Left kidney (tissue), 2 donors: ENCODE measurements around the gene HIPK2. TPM values are rescaled to one million over a fixed set of nuclear protein-coding genes. Genes with fewer than 3 reads are reported as not detected.
A peak's percentile ranks its signal among the peaks of the same experiment; 100 is the strongest.
"Not testable (repeated sequence)": the region's sequence is repeated elsewhere in the genome, so short reads cannot be mapped to it uniquely, and the experiment has no call there.

ENCODE experiments used
- DNase-seq: peaks from one replicate; pipeline ENCODE4 v3.0.0-alpha.2; 2013
- polyA plus RNA-seq: library from polyadenylated mRNA; unstranded; fragments of 120-200 nt; gene quantifications from one replicate; pipeline ENCODE4 v1.2.1, GENCODE V29; 2013; ENCODE audit not compliant: insufficient read length

The HIPK2 gene
- polyA plus RNA-seq, 1 donor = 107 TPM

- no peak for DNase-seq
These were observed 158.5 kb downstream of the HIPK2 start for GRCh38 chr7:139619367-139619657.

DNA sequence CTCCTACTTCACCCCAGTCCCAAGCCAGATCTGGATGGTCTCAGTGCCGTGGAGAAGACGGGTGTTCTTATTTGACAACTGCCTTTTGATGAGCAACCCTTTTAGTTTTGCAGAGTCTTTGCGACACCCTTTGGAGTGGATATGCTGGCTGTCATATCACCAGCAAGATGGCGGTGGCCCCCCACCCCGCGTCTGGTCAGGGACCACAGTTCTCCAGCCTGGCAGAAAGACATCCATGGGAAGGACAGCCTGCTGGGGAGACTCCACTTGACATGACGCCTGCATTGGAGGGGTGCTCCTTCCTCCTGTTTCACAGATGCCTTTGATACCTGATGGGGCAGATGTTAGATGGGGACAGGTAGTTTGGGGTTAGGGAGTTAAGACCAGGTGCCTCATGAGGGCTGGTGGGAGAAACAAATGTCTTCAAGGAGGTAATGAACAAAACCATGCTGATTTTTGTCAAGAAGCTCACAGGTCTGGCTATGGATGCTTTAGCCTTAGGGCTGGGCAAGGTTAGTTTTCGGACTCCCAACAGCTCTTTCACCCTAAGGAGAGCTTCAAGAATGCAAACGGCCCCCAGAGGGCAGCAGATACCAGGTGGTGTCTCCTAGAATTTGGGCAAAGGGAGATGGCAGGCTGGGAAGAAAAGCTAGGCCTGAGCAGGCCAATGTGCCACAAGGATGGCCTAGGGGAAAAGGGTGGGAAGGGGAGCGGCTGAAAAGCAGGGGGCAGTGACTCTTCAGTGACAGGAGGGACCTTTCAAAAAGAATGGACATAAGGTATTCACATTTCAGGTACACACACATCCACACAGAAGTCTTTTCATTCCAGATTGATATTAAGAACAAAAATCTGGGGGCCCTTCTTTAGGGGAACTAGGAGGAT is 159.1 kb downstream of the HIPK2 start:
- DNase-seq = no peak

- DNase-seq = no peak
These were observed 160.7 kb downstream of the HIPK2 start for GRCh38 chr7:139617074-139617473.

DNA sequence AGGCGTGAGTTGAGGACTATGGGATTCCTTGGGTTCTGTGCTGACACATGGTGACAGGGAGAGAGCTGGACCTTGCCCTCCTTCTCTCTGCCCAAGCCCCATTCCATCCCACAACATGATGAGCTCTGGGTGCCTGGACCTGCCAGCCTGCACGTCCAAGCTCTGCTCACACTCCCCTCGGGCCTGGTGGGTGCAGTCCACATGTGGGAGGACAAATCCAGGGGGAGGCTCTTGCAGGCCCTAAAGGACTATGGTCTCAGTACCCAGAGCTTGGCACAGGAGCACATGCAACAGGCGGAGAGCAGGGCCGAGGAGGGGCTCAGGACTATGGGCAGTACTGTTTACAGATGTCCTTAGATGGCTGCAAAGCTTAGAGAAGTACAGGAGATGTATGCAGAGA is 162.9 kb downstream of the HIPK2 start:
- no peak for DNase-seq

GRCh38 chr7:139613971-139614411 is 163.8 kb downstream of the HIPK2 start:
- DNase-seq = no peak

DNA sequence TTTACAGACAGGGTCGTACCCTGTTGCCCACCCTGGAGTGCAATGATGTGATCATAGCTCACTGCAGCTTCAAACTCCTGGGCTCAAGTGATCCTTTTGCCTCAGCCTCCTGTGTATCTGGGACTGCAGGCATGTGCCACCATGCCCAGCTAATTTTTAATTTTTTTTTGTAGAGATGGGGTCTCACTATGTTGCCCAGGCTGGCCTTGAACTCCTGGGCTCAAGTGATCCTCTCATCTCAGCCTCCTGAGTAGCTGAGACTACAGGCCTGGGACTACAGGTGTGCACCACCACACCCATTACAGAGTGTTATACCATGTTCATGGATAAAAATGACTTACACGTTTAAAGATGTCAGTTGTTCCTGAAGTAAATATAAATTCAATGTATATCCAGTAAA is 166.2 kb downstream of the HIPK2 start:
- DNase-seq = not testable (repeated sequence)

DNA sequence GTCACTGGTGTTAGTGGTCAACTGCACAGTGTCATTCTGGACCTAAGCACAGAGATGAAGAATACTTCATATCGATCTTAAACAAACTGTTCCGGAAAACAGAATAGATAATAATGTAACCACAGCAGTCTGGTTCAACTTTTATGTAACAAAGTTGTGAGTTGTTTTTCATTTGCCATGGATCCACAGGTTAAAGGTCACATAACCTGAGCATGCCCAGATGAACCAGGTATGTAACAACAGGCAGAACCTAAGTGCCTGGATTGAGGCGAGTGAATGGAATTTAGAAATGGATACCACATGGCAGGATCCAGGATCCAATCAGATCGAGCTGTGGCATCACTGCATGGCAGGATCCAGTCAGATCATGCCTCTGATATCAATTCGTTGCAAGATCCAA is 167.2 kb downstream of the HIPK2 start:
- no peak for DNase-seq

DNA sequence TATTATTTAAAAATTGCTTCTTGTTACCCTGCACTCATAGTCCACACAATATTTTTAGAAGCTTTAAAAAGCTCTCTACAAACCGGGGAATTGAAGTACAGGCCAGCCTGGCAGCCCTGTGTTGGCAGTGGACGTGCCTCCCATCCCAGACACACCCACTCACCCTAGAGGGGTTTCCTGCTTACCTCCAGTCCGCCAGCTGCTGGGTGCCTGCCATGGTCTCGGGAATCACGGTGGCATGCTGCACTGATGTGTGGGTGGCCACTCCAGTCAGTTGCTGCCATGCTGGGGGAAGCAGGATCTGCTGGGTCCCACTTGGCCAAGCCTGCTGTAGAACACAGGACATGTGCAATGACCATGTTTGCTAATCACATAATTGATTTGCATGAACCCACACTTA is 173.9 kb downstream of the HIPK2 start:
- DNase-seq = no peak

DNA sequence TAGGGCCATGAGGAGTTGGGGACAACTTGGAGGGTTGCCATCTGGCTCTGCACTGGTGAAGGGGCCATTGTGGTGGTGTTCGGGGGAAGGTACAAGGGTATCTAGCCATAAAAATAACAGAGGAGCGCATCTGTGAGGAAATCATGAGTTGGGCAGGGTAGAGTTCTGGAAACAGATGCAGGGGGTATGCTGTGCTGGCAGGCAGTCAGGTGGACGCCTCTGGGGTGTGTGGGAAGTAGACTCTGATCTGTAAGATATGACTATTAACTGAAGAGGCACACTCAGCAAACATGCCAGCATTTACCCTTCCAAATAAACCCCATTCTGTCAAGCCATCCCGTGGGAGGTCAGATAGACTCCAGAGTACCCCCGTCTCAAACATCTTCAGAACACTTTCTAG is 174.5 kb downstream of the HIPK2 start:
- DNase-seq = no peak

DNA sequence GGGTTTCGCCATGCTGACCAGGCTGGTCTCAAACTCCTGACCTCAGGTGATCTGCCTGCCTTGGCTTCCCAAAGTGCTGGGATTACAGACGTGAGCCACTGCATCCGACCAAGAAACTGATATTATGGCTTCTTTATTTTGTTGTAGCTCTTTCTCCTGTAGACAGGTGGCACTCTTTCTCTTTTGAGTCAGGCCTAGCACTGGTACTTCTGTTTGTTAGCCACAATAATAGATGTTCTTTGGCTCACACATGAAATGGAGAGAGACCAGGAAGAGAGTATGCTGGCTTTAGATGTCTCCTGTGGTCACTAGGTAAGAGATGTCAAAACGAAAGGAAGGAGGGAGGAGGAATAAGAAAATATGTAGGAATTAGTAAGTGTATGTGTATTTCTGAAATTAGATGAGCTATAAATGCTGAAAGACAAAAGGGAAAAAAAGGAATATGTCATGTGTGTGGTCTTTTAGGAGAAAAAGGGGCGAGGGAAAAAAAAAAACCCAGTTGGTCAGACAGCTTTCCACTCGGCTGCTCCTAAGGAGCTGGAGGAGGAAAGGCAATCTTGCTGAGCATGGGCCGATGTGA is 175.6 kb downstream of the HIPK2 start:
- no peak for DNase-seq

GRCh38 chr7:139601176-139601575 is 176.6 kb downstream of the HIPK2 start:
- no peak for DNase-seq

- no peak for DNase-seq
These were observed 177.5 kb downstream of the HIPK2 start for GRCh38 chr7:139600306-139600705.

DNA sequence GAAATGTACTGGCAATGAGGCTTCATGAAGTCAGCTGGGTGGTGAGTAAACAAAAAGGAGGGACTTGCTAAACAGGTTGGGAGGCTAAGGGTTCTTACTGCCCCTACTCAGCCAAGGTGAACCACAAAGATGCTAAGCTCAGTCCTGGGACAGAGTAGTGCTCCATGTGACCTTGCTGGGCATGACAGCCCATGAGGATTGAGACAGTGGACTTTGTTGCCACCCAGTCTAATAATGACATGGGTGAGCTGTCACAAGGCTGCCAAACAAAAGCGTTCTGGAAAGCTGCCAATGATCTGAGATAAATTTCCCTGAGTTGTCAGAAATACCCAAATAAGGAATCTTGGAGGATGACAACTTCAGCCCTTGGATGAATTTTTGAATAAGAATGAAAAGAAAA is 179.2 kb downstream of the HIPK2 start:
- DNase-seq = no peak

GRCh38 chr7:139597028-139597427 is 180.8 kb downstream of the HIPK2 start:
- DNase-seq = no peak

- no peak for DNase-seq
These were observed 181.2 kb downstream of the HIPK2 start for GRCh38 chr7:139596626-139597025.

GRCh38 chr7:139595806-139596205 is 182.0 kb downstream of the HIPK2 start:
- no peak for DNase-seq

- no peak for DNase-seq
These were observed 182.8 kb downstream of the HIPK2 start for GRCh38 chr7:139594911-139595476.

GRCh38 chr7:139594090-139594489 is 183.7 kb downstream of the HIPK2 start:
- DNase-seq = no peak

- no peak for DNase-seq
These were observed 184.9 kb downstream of the HIPK2 start for GRCh38 chr7:139592801-139593461.

- no peak for DNase-seq
These were observed 186.1 kb downstream of the HIPK2 start for GRCh38 chr7:139591550-139592195.

- no peak for DNase-seq
These were observed 188.3 kb downstream of the HIPK2 start for GRCh38 chr7:139589474-139589873.

GRCh38 chr7:139588632-139589031 is 189.2 kb downstream of the HIPK2 start:
- DNase-seq = peak; percentile 71

GRCh38 chr7:139587535-139587934 is 190.3 kb downstream of the HIPK2 start:
- DNase-seq = no peak
